ENCODE data around the gene MEX3D. TPM values are rescaled to one million over a fixed set of nuclear protein-coding genes. Genes with fewer than 3 reads are reported as not detected.

Gene MEX3D
- total RNA-seq, 1 experiment from 2014 or later: 55.6 TPM

GRCh38 chr19:1593501-1593772, 25.3 kb upstream of the MEX3D start:
- Histone ChIP-seq H3K9me2 (ENCODE audit: insufficient read depth) (no peaks in the 10 kb centered on the region), H3K4me3 (no peak overlapping the region), H3K79me2 (ENCODE audit: low read depth) (peaks cover 33% of the 10 kb centered on the region), H3K4me2 (peak overlapping the region; percentile 77), H4K20me1 (ENCODE audit: insufficient read depth) (peaks cover 11% of the 10 kb centered on the region), H3K9me3 (ENCODE audit: insufficient read depth, low read depth) (no peaks in the 10 kb centered on the region), H3K36me3 (ENCODE audit: low read depth) (no peaks in the 10 kb centered on the region), H3F3A (ENCODE audit: insufficient read depth, low read depth) (peaks cover 27% of the 10 kb centered on the region; the same call in 1 of the 2 replicates), H3K27me3 (ENCODE audit: insufficient read depth, low read depth) (no peaks in the 10 kb centered on the region), H3K4me1 (replicated peaks; ENCODE audit: insufficient read depth) (peaks cover 7% of the 10 kb centered on the region; the same call in 1 of the 2 replicates), H2AFZ (no peak overlapping the region), H3K27ac (no peak overlapping the region)
- intact Hi-C loops (cut with micrococcal nuclease; ENCODE audit: unreplicated experiment): no loop called here
- POLR2A ChIA-PET (ENCODE audit: unreplicated experiment): interaction anchor here (0.6 kb wide), 2 partner anchors 138 to 1020 kb away, joined by 6 to 13 read pairs; no protein-coding TSS in a partner anchor
- no peak for DNase-seq
- CTCF ChIA-PET: interaction anchor here (0.6 to 1.0 kb wide), 3 partner anchors 47 to 154 kb away, joined by 3 to 5 read pairs (median 5); no protein-coding TSS in a partner anchor
- TF ChIP-seq, protein P1, sequence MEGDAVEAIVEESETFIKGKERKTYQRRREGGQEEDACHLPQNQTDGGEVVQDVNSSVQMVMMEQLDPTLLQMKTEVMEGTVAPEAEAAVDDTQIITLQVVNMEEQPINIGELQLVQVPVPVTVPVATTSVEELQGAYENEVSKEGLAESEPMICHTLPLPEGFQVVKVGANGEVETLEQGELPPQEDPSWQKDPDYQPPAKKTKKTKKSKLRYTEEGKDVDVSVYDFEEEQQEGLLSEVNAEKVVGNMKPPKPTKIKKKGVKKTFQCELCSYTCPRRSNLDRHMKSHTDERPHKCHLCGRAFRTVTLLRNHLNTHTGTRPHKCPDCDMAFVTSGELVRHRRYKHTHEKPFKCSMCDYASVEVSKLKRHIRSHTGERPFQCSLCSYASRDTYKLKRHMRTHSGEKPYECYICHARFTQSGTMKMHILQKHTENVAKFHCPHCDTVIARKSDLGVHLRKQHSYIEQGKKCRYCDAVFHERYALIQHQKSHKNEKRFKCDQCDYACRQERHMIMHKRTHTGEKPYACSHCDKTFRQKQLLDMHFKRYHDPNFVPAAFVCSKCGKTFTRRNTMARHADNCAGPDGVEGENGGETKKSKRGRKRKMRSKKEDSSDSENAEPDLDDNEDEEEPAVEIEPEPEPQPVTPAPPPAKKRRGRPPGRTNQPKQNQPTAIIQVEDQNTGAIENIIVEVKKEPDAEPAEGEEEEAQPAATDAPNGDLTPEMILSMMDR (conservative IDR thresholded peaks at IDR 0.05): no peak
- TF ChIP-seq EZH2 (IDR thresholded peaks at IDR 0.05; ENCODE audit: low read depth): no peak
- BruUV-seq (replicated peaks): TSS peak; percentile 67

GRCh38 chr19:1592755-1593500, 24.8 kb upstream of the MEX3D start, which contains the start of gene MBD3:
Gene MBD3, minus strand, starts transcription at chr19:1592865. Its CDS starts 234 bp downstream, at chr19:1592631.
- H3K36me3 ChIP-seq (ENCODE audit: low read depth): no peaks in the 10 kb centered on the region
- no peaks in the 10 kb centered on the region for H3K9me3 ChIP-seq (ENCODE audit: insufficient read depth, low read depth)
- peaks cover 11% of the 10 kb centered on the region for H4K20me1 ChIP-seq (ENCODE audit: insufficient read depth)
- H3K4me2 ChIP-seq: peak within 1 kb of the TSS; percentile 88
- POLR2A ChIA-PET (ENCODE audit: unreplicated experiment): interaction anchor here (0.6 to 0.7 kb wide), 3 partner anchors 51 to 1021 kb away, joined by 3 to 7 read pairs (median 6); a partner anchor contains a TSS
- no peaks in the 10 kb centered on the region for H3K9me2 ChIP-seq (ENCODE audit: insufficient read depth)
- intact Hi-C loops (cut with micrococcal nuclease; ENCODE audit: unreplicated experiment): no loop called here
- H2AFZ ChIP-seq: 0 out of 2 replicates have a peak within 1 kb of the TSS, but pooled peaks have one; percentile 57
- peaks cover 7% of the 10 kb centered on the region; the same call in 1 of the 2 replicates for H3K4me1 ChIP-seq (replicated peaks; ENCODE audit: insufficient read depth)
- no peak for TF ChIP-seq EZH2 (IDR thresholded peaks at IDR 0.05; ENCODE audit: low read depth)
- TF ChIP-seq, protein P1 (conservative IDR thresholded peaks at IDR 0.05): no peak
- H3K4me3 ChIP-seq: peak within 1 kb of the TSS; percentile 78
- CTCF ChIA-PET: interaction anchor here (0.6 to 1.0 kb wide), 6 partner anchors 26 to 198 kb away, joined by 3 to 21 read pairs (median 4); no protein-coding TSS in a partner anchor
- H3F3A ChIP-seq (ENCODE audit: insufficient read depth, low read depth): peaks cover 32% of the 10 kb centered on the region; the same call in 1 of the 2 replicates
- no TSS peak for BruUV-seq (replicated peaks)
- peak; percentile 71 to 93 for DNase-seq
- H3K27me3 ChIP-seq (ENCODE audit: insufficient read depth, low read depth): no peaks in the 10 kb centered on the region
- H3K27ac ChIP-seq: peak within 1 kb of the TSS; percentile 88
- H3K79me2 ChIP-seq (ENCODE audit: low read depth): peaks cover 37% of the 10 kb centered on the region

DNA sequence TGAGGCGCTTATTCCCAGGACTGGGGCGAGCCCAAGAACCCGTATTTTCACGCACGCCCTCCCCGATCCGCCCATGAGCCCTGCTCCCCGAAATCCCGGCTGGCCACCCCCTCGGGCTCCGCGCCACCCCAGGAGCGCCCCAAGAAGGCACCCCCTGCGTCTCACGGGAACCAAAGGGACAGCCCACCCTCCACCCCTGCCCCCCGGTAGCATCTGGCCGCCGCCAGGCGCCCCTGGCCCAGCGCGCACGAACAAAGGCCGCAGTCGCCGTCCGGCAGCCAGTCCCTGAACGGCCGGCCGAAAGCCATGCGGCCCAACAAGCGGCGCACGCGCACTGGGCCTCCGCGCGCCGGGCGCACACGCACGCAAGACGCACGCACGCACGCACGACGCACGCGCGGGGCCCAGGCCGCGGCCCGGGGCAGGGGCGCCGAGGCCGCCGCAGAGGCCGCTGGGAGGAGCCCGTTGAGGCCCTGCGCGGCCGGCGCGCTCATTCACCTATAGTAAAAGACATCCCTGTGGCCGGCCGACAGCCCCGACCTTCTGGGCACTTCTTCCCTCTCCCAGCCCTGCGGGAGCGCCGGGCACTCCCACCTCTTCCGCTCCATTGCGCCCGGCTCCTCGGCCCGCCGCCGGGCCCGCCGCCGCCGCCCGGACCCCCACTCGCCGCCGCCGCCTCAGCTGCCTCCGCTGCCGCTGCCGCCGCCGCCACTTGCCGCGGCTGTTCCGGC, 24.1 kb upstream of the MEX3D start:
- Histone ChIP-seq H2AFZ (no peak overlapping the region), H4K20me1 (ENCODE audit: insufficient read depth) (peaks cover 11% of the 10 kb centered on the region), H3K79me2 (ENCODE audit: low read depth) (peaks cover 43% of the 10 kb centered on the region), H3K4me1 (replicated peaks; ENCODE audit: insufficient read depth) (peaks cover 7% of the 10 kb centered on the region; the same call in 1 of the 2 replicates), H3K4me2 (peak overlapping the region; percentile 88), H3K27ac (peak overlapping the region; percentile 88), H3K36me3 (ENCODE audit: low read depth) (no peaks in the 10 kb centered on the region), H3K9me2 (ENCODE audit: insufficient read depth) (no peaks in the 10 kb centered on the region), H3K4me3 (peak overlapping the region; percentile 78), H3K27me3 (ENCODE audit: insufficient read depth, low read depth) (no peaks in the 10 kb centered on the region), H3F3A (ENCODE audit: insufficient read depth, low read depth) (peaks cover 39% of the 10 kb centered on the region; the same call in 1 of the 2 replicates), H3K9me3 (ENCODE audit: insufficient read depth, low read depth) (no peaks in the 10 kb centered on the region)
- intact Hi-C loops (cut with micrococcal nuclease; ENCODE audit: unreplicated experiment): no loop called here
- DNase-seq: peak; percentile 52 to 84
- POLR2A ChIA-PET (ENCODE audit: unreplicated experiment): interaction anchor here (0.7 kb wide), 1 partner anchor 237 kb away, joined by 7 read pairs; a partner anchor contains a TSS
- CTCF ChIA-PET: interaction anchor here (1.0 kb wide), 1 partner anchor 45 kb away, joined by 5 read pairs; no protein-coding TSS in a partner anchor
- no TSS peak for BruUV-seq (replicated peaks)
- TF ChIP-seq, protein P1 (conservative IDR thresholded peaks at IDR 0.05): no peak
- TF ChIP-seq EZH2 (IDR thresholded peaks at IDR 0.05; ENCODE audit: low read depth): no peak

All from PC-9 (cell line).